ENCODE results near the gene NACC2.
"Not testable (repeated sequence)": the region's sequence is repeated elsewhere in the genome, so short reads cannot be mapped to it uniquely, and the experiment has no call there.

NACC2 gene

DNA sequence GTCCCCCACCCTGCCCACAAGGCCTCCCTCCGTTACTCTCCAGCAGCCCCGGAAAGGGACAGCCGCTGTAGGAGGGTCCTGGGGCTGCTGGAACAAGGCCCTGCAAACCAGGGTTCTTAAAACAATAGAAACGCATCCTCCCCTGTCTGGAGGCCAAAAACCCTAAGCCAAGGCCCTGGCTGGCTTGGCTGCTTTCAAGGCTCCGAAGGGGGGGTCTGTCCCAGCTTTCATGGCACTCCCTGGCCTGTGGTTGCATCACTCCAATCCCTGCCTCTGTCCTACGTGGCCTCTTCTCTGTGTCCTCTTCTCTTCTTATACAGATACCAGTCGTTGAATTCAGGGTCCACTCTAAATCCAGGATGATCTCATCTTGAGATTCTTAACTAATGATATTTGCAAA lies 126.5 kb downstream of the NACC2 start:
- in situ Hi-C loops (cut with MboI; ENCODE audit: low sequenced_read_pairs) = no loop called here

DNA sequence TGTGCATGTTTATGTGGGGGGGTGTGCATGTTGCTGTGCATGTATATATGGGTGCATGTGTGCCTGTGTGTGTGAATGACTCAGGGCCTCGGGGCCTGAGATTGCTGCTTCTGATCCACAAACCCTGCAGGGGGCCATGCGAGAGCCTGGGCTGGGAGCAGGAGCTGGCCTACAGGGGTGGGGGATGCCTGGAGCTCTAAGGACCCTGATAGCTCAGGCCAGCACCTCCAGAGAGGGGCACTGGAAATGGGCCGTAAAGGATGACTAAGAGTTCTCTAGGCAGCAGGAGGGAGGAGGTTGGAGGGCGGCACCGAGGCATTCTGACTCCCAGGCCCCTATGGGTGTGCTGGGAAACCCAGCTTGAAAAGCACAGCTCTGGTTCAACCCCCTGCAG lies 127.0 kb downstream of the NACC2 start:
- in situ Hi-C loops (cut with MboI; ENCODE audit: low sequenced_read_pairs) = no loop called here

GRCh38 chr9:135966916-135967260 lies 128.2 kb downstream of the NACC2 start:
- in situ Hi-C loops (cut with MboI; ENCODE audit: low sequenced_read_pairs) = not testable (repeated sequence)

DNA sequence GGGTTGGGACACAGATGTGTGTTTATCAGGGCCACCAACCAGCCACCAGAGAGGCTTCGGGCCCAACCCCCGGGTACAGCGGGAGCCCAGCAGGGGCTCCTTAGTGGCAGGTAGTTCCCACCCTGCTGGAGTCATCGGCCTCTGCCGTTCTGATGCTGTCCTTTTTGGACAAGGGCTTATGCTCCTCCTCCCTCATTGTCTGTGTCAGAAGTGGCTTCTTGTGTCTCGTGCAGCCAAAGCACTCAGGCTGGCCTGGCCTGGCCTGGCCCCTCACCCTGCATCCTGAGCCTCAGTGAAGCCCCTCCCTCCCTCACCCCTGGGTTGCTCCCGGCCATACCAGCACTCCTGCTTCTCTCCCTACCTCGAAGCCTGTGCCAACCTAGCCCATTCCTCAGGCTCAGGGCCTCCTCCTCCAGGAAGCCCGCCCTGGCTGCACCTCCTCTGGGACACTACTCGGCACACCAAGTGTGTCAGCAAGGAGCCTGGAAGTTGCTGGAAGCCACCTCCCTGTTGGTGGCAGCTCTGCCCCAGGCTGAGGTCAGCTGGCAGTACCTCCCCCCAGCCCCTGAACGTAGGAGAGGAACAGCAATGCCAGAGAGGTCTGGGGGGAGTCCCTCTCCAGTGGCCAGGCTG lies 129.8 kb downstream of the NACC2 start:
- in situ Hi-C loops (cut with MboI; ENCODE audit: low sequenced_read_pairs) = no loop called here

- in situ Hi-C loops (cut with MboI; ENCODE audit: low sequenced_read_pairs) = no loop called here
Observed at GRCh38 chr9:135963938-135964337, 131.2 kb downstream of the NACC2 start.

- in situ Hi-C loops (cut with MboI; ENCODE audit: low sequenced_read_pairs) = no loop called here
Observed at GRCh38 chr9:135963338-135963737, 131.8 kb downstream of the NACC2 start.

- in situ Hi-C loops (cut with MboI; ENCODE audit: low sequenced_read_pairs) = no loop called here
Observed at GRCh38 chr9:135962696-135963307, 132.3 kb downstream of the NACC2 start.

GRCh38 chr9:135961811-135962695 lies 133.0 kb downstream of the NACC2 start:
- in situ Hi-C loops (cut with MboI; ENCODE audit: low sequenced_read_pairs) = no loop called here

GRCh38 chr9:135961277-135961715 lies 133.8 kb downstream of the NACC2 start, which contains the start of gene UBAC1:
Gene UBAC1, minus strand, starts transcription at chr9:135961373. Its CDS starts 211 bp downstream, at chr9:135961162.
- in situ Hi-C loops (cut with MboI; ENCODE audit: low sequenced_read_pairs) = no loop called here

DNA sequence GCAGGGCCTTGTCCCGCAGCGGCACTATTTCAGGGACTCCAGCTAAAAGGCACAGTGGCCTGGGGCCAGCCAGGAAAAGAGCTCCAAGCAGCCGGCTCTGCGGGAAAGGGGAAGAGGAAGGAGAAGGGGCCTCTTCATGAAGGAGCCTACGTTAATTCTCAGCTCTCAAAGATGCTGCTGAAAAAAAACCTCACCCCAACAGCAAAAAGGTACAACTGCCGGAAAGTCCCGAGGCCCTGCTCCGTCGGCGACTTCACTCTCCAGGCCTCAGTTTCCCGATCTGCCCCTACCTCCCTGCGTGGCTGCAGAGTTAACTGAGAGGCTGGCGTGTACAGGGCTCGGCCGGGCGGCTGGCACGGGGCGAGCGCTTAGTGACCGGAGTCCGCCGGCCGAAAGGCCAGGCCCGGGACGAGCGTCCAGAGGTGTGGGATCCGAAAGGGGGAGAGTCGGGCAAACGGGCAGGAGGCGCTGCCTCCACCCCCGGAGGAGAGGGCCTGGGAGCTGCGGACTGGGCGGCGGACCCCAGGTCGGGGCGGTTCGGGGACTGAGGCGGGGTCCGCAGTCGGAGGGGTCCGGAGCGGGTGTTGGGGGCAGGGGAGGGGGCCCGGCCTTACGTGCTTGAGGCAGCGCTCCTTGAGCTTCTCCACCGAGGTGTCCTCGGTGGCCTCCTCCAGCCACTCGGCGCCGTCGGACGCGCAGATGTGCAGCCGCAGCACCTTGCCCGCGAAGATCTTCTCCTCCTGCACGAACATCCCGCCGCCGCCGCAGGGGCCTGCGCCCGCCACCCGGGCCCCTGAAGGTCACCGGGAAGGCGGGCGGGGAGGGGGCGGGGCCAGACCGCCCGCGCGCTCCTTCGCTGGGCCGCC lies 134.4 kb downstream of the NACC2 start:
- in situ Hi-C loops (cut with MboI; ENCODE audit: low sequenced_read_pairs) = no loop called here

- in situ Hi-C loops (cut with MboI; ENCODE audit: low sequenced_read_pairs) = no loop called here
Observed at GRCh38 chr9:135959814-135960213, 135.3 kb downstream of the NACC2 start.

GRCh38 chr9:135958485-135958884 lies 136.6 kb downstream of the NACC2 start:
- in situ Hi-C loops (cut with MboI; ENCODE audit: low sequenced_read_pairs) = no loop called here

DNA sequence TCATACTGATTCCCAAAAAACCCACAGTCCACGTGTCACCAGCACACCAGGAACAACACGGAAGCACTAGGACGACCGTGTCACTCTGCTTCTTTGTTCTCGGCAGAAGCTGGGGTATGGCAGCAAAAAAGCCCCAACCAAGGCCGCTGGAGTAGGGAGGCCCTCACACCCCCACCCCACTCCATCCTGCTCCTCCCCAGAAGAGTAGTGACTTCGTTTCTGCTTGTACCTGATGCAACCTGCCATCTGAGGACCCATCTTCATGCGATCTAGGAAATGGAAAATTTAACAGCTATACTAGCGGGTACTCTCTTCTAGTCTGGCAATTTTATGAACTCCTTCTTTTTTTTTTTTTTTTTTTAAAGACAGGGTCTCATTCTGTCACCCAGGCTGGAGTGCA lies 137.7 kb downstream of the NACC2 start:
- in situ Hi-C loops (cut with MboI; ENCODE audit: low sequenced_read_pairs) = no loop called here

DNA sequence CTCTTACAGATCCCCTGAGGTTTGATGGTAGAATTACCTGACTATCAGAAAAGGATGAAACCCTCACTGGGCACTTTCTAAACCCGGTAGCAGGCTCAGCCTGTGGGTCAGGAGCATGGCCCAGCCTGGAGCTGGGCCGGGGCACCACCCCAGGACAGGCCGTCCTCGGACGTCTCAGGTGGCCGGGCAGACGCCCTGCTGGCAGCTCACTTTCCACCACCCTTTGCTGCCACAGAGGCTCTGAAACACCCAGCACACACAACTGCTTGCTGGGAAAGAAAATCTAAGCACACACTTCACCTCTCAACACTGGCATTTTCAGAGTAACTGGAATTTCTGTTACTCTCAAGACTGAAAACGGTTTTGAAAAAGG lies 138.3 kb downstream of the NACC2 start:
- in situ Hi-C loops (cut with MboI; ENCODE audit: low sequenced_read_pairs) = no loop called here

Measured in HL-60/S4 treated with retinoic acid at 250 ng/mL for 4 days and 3 days (cell line).